ENCODE results near the gene ULK2. TPM values are rescaled to one million over a fixed set of nuclear protein-coding genes. Genes with fewer than 3 reads are reported as not detected.

Gene ULK2
- polyA plus RNA-seq, 1 donor from 2014 or later, result 55.1 TPM

DNA sequence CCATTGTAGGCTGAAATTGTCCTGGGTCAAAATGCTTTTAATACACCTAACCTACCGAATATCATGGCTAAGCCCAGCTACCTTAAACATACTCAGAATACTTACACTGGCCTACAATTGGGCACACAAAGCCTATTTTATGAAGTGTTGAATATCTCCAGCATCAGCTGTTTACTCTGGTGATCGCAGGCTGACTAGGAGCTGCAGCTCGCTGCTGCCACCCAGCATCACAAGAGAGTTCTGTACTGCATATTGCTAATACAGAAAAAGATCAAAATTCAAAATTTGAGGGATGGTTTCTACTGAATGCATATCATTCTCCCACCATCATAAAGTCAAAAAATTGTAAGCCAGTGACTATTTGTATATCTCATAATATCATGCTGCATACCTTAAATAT lies 55.3 kb downstream of the ULK2 start:
- Histone ChIP-seq H3K36me3 (ENCODE audit: insufficient read depth, low read length) (peaks cover 8% of the 10 kb centered on the region), H3K4me2 (ENCODE audit: low read length) (no peak overlapping the region), H3K79me2 (replicated peaks; ENCODE audit: insufficient read depth, low read length) (no peaks in the 10 kb centered on the region), H3K4me3 (ENCODE audit: low read length) (no peak overlapping the region), H2AFZ (ENCODE audit: low read depth, low read length) (no peak overlapping the region), H3F3A (ENCODE audit: insufficient read depth, low read length, poor library complexity, severe bottlenecking) (no peaks in the 10 kb centered on the region), H3K9me3 (ENCODE audit: low read length) (no peaks in the 10 kb centered on the region), H4K20me1 (ENCODE audit: insufficient read depth) (no peaks in the 10 kb centered on the region), H3K9ac (ENCODE audit: low read length) (no peak overlapping the region), H3K27me3 (ENCODE audit: insufficient read depth, low read depth, low read length) (no peaks in the 10 kb centered on the region), H3K27ac (ENCODE audit: low read length) (no peak overlapping the region), H3K9me2 (ENCODE audit: insufficient read depth, low read length) (no peaks in the 10 kb centered on the region)
- no peak for TF ChIP-seq TAF1 (IDR thresholded peaks at IDR 0.05; ENCODE audit: low read depth)
- TF ChIP-seq, protein P1, sequence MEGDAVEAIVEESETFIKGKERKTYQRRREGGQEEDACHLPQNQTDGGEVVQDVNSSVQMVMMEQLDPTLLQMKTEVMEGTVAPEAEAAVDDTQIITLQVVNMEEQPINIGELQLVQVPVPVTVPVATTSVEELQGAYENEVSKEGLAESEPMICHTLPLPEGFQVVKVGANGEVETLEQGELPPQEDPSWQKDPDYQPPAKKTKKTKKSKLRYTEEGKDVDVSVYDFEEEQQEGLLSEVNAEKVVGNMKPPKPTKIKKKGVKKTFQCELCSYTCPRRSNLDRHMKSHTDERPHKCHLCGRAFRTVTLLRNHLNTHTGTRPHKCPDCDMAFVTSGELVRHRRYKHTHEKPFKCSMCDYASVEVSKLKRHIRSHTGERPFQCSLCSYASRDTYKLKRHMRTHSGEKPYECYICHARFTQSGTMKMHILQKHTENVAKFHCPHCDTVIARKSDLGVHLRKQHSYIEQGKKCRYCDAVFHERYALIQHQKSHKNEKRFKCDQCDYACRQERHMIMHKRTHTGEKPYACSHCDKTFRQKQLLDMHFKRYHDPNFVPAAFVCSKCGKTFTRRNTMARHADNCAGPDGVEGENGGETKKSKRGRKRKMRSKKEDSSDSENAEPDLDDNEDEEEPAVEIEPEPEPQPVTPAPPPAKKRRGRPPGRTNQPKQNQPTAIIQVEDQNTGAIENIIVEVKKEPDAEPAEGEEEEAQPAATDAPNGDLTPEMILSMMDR (IDR thresholded peaks at IDR 0.05; ENCODE audit: poor library complexity, severe bottlenecking), result peak; percentile 54
- TF ChIP-seq EZH2 (IDR thresholded peaks at IDR 0.05; ENCODE audit: borderline replicate concordance, insufficient read depth, low read length, poor library complexity, severe bottlenecking), result no peak
- TF ChIP-seq, protein P2, sequence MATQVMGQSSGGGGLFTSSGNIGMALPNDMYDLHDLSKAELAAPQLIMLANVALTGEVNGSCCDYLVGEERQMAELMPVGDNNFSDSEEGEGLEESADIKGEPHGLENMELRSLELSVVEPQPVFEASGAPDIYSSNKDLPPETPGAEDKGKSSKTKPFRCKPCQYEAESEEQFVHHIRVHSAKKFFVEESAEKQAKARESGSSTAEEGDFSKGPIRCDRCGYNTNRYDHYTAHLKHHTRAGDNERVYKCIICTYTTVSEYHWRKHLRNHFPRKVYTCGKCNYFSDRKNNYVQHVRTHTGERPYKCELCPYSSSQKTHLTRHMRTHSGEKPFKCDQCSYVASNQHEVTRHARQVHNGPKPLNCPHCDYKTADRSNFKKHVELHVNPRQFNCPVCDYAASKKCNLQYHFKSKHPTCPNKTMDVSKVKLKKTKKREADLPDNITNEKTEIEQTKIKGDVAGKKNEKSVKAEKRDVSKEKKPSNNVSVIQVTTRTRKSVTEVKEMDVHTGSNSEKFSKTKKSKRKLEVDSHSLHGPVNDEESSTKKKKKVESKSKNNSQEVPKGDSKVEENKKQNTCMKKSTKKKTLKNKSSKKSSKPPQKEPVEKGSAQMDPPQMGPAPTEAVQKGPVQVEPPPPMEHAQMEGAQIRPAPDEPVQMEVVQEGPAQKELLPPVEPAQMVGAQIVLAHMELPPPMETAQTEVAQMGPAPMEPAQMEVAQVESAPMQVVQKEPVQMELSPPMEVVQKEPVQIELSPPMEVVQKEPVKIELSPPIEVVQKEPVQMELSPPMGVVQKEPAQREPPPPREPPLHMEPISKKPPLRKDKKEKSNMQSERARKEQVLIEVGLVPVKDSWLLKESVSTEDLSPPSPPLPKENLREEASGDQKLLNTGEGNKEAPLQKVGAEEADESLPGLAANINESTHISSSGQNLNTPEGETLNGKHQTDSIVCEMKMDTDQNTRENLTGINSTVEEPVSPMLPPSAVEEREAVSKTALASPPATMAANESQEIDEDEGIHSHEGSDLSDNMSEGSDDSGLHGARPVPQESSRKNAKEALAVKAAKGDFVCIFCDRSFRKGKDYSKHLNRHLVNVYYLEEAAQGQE (IDR thresholded peaks at IDR 0.05; ENCODE audit: borderline replicate concordance), result no peak
- peak; percentile 31 for TF ChIP-seq SMC3 (conservative IDR thresholded peaks at IDR 0.05; ENCODE audit: poor library complexity)
- TF ChIP-seq MXI1 (conservative IDR thresholded peaks at IDR 0.05; ENCODE audit: poor library complexity, severe bottlenecking), result no peak
- peak; percentile 42 for TF ChIP-seq RAD21 (conservative IDR thresholded peaks at IDR 0.05)
- no peak for TF ChIP-seq POLR2AphosphoS5 (IDR thresholded peaks at IDR 0.05)
- TF ChIP-seq EP300 (conservative IDR thresholded peaks at IDR 0.05; ENCODE audit: poor library complexity, severe bottlenecking), result no peak

DNA sequence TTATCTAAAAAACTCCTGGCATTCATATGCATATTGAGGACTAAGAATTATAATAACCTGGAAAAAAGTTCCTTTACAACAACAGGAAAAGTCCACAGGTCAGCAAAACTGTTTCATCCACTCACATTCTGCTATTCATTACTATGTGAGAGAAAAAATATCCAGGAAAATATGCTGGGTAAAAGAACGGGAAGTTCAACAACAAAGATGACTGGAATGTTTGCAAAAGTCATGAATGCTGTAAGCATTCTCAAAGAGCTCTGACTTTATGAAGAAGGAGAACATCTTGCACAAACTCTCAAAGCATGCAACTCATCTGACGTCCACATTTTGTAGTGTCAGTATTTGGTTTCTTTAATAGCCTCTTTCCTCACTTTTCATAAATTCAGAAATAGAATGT lies 62.7 kb downstream of the ULK2 start:
- Histone ChIP-seq H4K20me1 (ENCODE audit: insufficient read depth) (no peaks in the 10 kb centered on the region), H3K4me3 (ENCODE audit: low read length) (no peak overlapping the region), H3K9ac (ENCODE audit: low read length) (no peak overlapping the region), H3K9me3 (ENCODE audit: low read length) (no peaks in the 10 kb centered on the region), H3K4me2 (ENCODE audit: low read length) (no peak overlapping the region), H3K27me3 (ENCODE audit: insufficient read depth, low read depth, low read length) (no peaks in the 10 kb centered on the region), H3K36me3 (ENCODE audit: insufficient read depth, low read length) (peaks cover 24% of the 10 kb centered on the region), H3K79me2 (replicated peaks; ENCODE audit: insufficient read depth, low read length) (no peaks in the 10 kb centered on the region), H3K27ac (ENCODE audit: low read length) (no peak overlapping the region), H2AFZ (ENCODE audit: low read depth, low read length) (no peak overlapping the region), H3K9me2 (ENCODE audit: insufficient read depth, low read length) (no peaks in the 10 kb centered on the region), H3F3A (ENCODE audit: insufficient read depth, low read length, poor library complexity, severe bottlenecking) (no peaks in the 10 kb centered on the region)
- TF ChIP-seq RAD21 (conservative IDR thresholded peaks at IDR 0.05), result no peak
- TF ChIP-seq, protein P2 (IDR thresholded peaks at IDR 0.05; ENCODE audit: borderline replicate concordance), result no peak
- TF ChIP-seq TAF1 (IDR thresholded peaks at IDR 0.05; ENCODE audit: low read depth), result no peak
- no peak for TF ChIP-seq POLR2AphosphoS5 (IDR thresholded peaks at IDR 0.05)
- TF ChIP-seq EP300 (conservative IDR thresholded peaks at IDR 0.05; ENCODE audit: poor library complexity, severe bottlenecking), result no peak
- TF ChIP-seq MXI1 (conservative IDR thresholded peaks at IDR 0.05; ENCODE audit: poor library complexity, severe bottlenecking), result no peak
- TF ChIP-seq EZH2 (IDR thresholded peaks at IDR 0.05; ENCODE audit: borderline replicate concordance, insufficient read depth, low read length, poor library complexity, severe bottlenecking), result no peak
- TF ChIP-seq, protein P1 (IDR thresholded peaks at IDR 0.05; ENCODE audit: poor library complexity, severe bottlenecking), result no peak
- TF ChIP-seq SMC3 (conservative IDR thresholded peaks at IDR 0.05; ENCODE audit: poor library complexity), result no peak

Data from neural cell (in vitro differentiated cells).